Astrocyte of the cerebellum (primary cell): ENCODE results near the gene MFAP3.

Experiments
- DNase-seq: peaks from one replicate; pipeline ENCODE4 v3.0.0-alpha.2; 2011; ENCODE audit warnings: low read depth
- H3K4me3 ChIP-seq: 2 replicates; pipeline ENCODE4 v1.5.1; 2011; ENCODE audit warnings: mild to moderate bottlenecking, low read depth, low read length, moderate library complexity
- in situ Hi-C: cut with HindIII; loops from 2 replicates; pipeline ENCODE4 v1.10.0; 2017; ENCODE audit warnings: low sequenced_read_pairs
- TF ChIP-seq, protein P1 (sequence below): IDR thresholded peaks from 2 replicates; pipeline ENCODE4 v1.5.1; 2012; ENCODE audit warnings: low read length, low read depth, moderate library complexity, mild to moderate bottlenecking; ENCODE audit errors: missing control alignments

Gene MFAP3

DNA sequence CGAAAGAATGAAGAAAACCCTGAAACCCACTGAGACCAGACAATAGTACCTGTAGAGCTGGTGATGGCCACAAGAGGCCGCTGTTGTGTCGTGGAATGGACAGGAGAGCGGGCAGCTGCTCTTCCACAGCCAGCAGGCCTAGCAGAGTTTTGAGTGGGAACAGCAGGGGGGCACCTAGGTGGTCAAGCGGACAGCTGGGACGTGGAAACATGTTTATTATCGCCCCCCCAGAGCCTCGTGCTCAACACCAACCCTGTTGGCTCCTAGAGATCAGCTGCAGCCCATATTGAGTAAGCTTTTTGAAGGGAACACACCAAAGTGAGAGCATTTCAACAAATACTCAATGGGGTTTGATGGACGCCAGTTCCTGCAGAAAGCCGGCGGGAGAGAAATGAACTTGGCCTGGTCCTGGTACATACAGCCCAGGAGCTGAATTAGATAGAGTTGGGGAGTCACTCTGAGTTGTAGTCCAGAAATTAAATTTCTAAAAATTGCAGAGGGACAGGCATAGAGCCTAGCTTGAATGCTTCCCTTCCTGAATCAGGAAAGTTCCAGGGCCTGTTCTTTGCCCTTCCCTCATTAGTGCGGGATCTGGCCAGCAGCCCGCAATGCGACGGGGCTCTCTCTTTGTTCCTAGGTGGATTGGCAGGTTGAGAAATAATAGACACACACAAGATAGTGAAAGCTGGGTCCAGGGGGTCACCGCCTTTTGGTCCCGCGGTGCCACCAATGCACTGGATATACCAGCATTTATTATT lies 33.8 kb downstream of the MFAP3 start:
- TF ChIP-seq, protein P1, sequence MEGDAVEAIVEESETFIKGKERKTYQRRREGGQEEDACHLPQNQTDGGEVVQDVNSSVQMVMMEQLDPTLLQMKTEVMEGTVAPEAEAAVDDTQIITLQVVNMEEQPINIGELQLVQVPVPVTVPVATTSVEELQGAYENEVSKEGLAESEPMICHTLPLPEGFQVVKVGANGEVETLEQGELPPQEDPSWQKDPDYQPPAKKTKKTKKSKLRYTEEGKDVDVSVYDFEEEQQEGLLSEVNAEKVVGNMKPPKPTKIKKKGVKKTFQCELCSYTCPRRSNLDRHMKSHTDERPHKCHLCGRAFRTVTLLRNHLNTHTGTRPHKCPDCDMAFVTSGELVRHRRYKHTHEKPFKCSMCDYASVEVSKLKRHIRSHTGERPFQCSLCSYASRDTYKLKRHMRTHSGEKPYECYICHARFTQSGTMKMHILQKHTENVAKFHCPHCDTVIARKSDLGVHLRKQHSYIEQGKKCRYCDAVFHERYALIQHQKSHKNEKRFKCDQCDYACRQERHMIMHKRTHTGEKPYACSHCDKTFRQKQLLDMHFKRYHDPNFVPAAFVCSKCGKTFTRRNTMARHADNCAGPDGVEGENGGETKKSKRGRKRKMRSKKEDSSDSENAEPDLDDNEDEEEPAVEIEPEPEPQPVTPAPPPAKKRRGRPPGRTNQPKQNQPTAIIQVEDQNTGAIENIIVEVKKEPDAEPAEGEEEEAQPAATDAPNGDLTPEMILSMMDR, result peak; percentile 92
- in situ Hi-C loops, result no loop called here
- DNase-seq, result peak; percentile 41
- H3K4me3 ChIP-seq, result no peak overlapping the region

DNA sequence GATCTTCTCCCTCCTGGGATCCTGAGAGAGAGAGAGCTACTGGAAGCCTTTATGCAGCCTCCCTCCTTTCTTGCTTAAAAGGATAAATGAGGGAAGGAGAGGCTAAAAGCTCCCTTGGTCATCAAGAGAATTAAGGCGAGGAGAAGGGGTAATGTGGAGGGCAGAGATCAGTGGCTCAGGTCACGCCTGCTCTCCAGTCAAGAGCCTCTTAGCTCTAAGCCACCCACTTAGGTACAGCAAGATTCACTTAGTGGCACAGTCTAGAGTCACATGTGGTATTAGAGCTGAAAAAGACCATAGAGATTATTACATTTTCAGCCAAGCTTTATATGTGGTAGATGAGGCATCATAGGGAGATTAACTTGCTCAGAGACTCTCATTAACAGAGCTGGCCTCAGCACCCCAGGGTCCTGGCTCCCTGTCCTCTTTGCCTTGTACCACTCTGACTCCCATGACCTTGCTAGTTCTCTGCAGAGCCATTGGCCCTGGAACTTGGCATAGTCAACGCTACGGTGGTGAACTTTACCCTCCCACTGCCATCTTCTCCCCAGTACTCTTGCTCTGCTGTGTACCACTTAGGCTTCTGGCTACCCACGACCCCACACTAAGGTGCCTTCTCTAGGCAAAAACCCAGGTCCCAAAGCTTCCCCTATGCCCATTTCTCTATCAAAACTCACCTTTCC lies 37.6 kb downstream of the MFAP3 start:
- TF ChIP-seq, protein P1, result no peak
- in situ Hi-C loops, result no loop called here
- DNase-seq, result no peak
- H3K4me3 ChIP-seq, result no peak overlapping the region

GRCh38 chr5:154077696-154078095 lies 38.9 kb downstream of the MFAP3 start:
- TF ChIP-seq, protein P1, result no peak
- in situ Hi-C loops, result no loop called here

GRCh38 chr5:154078272-154078671 lies 39.5 kb downstream of the MFAP3 start:
- TF ChIP-seq, protein P1, result no peak
- no peak for DNase-seq
- in situ Hi-C loops, result no loop called here

More at GRCh38 chr5:154077696-154078095, 38.9 kb downstream of the MFAP3 start:
- no peak for DNase-seq
- H3K4me3 ChIP-seq, result no peak overlapping the region

DNA sequence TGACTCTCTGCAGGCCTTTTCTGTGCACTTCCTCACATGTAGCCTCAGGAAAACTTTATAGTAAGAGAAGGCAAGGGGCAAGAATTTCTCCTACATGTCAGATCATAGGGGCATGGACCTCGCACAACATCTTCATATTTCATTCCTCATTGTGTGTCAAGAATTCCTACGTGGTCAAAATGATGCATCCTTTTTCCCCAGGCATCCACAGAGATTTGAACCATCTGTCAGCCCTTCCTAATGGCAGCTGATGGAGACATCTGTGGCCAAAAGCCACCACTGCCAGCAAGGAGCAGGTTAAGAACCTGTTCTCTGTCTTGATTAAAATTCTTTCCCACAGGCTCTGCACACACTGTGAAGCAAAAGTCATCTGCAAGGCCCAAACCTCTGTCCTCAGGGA lies 42.5 kb downstream of the MFAP3 start:
- in situ Hi-C loops, result no loop called here
- DNase-seq, result no peak
- no peak overlapping the region for H3K4me3 ChIP-seq
- TF ChIP-seq, protein P1, result no peak

More at GRCh38 chr5:154078272-154078671, 39.5 kb downstream of the MFAP3 start:
- no peak overlapping the region for H3K4me3 ChIP-seq

DNA sequence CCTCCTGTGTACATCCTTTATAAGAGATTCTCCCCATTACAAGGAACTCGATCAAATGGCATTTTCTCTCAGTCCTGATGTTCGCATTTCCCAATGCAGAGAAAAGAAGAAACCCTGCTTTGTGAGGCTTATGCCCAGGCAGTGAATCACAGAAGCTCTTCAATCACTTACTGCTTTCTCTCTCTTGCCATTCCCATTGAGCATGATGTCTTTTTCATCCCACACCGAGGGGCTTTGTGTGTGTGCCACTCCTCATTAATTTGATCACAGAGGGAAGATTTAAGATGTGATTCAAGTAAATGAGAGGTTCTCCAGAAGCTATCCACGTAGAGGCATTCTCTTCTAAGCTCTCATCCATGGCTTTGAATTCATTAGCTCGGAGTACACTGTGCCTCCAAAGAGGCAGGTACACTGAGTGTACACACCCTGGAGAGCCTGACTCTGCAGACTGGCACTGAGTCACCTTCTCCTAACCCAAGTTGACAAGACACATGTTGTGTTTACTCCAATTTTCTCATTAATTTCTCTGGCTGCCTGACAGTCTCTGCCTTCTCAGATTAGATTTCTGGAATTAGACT lies 45.4 kb downstream of the MFAP3 start:
- H3K4me3 ChIP-seq, result no peak overlapping the region
- in situ Hi-C loops, result no loop called here
- TF ChIP-seq, protein P1, result no peak
- no peak for DNase-seq
